ENCODE measurements around the gene LRPAP1.

Gene LRPAP1

DNA sequence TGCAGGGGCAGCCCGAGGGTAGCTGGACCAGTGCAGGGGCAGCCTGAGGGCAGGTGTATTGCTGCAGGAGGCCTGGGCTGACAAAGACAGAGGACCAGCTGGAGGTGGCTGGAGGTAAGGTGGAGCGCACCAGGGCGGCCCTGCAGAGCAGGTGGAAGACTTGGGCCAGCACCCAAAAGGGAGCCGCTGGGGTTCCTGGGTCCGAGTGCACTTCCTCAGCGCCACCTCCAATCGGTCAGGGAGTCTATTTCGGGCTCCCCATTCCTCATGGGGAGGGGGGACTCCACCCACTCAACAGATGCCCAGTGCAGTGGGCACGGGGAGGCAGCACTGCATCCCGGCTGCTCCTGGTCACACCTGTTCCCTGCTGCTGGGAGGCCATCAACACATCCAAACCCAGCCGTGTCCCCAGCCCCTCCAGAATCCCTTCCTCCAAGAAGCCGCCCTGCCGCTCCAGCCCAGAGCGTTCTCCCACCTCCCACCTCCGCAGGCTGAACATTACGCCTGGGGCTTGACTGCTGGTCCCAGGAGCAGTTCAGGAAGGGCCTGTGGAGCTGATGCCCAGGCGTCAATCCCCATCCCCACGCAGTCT lies 1.5 kb downstream of the LRPAP1 start:
- no peak for DNase-seq

DNA sequence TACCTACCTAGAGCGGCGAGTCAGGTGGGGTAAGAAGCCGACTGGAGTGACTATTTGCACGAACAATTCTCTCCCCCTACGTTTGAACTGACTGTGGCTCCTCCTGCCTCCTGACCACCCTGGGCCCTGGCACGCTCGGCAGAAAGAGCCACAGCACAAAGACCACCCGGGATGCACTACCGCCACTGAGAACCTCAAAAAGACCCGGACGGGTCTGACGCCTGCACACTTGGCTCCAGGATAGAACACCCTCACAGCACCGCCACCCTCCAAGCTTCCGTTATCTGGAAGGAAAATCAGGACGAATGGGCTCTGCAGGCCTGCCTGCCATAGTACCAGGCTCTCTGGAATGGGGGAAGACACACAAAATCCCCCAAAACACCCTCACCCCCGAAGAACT lies 2.2 kb downstream of the LRPAP1 start:
- no peak for DNase-seq

DNA sequence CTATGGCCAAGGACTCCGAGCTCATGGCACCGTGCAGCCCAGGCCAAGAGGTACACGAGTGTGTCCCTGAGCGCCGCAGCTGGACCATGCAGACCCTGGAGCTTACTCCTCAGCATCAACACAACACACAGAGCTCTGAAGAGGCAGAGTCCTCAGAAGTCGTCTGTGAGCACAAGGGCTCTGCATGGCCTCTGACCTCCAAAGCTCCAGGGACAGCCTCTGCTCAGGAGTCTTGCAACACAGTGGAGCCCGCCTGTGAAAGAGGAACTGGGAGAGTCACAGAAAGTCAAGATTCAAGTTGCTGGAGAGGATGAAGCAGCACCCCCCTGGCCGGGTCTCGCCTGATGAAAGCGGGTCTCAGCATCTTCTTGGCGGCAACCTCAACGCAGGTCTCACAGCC lies 2.9 kb downstream of the LRPAP1 start:
- DNase-seq, result no peak

DNA sequence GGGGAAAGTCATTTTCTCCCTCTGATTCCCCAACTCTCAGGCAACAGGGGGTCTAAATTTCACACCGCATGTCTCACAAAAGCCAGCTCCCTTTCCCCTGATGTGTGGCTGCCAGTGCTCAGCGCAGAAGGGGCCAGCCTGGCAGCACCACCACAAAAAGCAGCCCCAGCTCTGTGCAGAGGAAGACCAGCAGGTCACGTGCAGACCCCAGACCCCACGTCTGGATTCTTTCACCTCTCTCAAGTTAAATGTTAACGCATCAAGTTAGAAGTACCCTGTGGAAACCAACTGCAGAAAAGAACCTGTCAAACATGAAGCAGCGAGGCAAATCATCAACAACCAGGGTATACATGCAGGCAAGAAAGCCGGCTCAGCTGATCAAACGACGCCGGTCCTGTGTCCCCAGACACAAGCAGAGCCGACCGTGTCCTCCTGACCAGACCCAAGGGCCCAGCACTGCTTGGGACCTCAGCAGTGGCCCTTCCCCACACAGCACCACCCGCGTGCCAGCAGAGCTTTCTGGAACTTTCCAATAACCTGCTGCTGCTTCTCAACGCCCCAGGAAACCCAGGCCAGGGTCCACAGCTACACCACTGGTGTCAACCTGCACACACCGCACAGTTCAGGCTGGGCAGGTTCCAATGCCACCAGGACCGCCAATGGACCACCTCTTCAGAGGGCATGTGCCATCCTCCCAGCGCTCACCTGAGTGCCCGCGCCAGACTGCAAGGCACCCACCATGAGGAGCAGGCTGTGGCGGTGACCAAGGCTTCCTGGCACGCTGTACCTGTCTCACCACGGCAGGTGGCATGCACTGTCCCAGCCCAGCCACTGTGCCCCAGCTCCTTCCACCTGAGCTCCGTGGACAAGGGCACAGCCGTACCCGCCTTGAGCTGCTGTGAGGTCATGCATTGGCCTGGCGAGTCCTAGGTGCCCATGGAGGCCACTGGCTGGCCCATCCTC lies 4.0 kb downstream of the LRPAP1 start:
- no peak for DNase-seq

DNA sequence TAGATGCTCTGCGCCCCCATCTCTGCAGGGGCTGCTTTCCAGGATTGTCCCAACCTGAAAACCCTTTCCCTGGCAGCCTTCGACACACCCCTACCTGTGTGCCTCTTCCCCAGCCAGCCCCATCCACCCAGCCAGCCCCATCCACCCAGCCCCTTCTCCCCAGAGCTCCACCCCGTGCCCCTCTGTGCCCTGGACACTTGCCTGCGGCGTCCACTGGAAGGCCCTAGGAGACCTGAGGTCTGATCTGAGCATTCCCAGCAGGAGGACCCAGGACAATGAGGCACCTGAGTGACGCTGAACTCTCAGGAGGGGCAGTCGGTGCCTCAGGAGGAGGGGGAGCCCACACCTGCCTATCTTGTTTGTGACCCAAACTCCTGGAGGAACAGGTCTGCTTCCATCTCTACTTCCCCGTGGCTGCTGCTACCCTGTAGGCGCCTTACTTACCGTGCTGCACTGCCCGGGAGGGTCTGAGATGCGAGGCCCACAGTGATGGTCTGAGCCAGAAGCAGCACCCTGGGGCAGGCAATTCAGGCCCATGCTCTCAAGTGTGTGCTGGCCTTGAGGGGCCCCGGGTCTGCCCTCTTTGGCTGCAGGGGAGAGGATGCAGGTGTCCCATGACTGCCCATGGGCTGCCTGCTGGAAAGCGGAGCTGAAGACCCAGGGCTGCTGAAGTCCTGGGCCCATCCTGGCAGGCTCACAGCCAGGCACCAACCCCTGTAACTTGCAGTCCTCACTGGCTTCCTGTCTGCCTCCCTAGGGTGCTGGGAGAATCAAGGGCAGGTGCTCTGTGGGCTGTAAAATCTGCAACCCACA lies 4.9 kb downstream of the LRPAP1 start:
- DNase-seq, result no peak

DNA sequence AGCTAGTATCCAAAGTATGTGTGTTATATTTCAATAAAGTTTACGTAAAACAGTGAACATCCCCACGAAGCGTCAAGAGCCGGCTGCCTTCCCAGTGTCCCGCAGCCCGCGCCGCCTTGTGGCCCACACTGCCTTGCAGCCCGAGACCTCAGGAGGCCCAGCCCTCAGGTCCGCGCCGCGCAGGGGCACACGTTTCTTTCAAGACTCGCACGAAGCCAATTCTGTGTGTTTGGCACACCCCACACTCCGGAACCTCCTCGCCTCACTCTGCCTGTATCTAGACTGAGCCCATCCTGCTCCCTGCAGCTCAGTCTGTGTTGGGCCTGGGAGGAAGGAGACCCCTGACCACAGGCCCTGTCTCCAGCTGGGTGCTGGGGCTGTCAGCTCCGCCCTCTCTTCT lies 5.8 kb downstream of the LRPAP1 start:
- DNase-seq, result no peak

DNA sequence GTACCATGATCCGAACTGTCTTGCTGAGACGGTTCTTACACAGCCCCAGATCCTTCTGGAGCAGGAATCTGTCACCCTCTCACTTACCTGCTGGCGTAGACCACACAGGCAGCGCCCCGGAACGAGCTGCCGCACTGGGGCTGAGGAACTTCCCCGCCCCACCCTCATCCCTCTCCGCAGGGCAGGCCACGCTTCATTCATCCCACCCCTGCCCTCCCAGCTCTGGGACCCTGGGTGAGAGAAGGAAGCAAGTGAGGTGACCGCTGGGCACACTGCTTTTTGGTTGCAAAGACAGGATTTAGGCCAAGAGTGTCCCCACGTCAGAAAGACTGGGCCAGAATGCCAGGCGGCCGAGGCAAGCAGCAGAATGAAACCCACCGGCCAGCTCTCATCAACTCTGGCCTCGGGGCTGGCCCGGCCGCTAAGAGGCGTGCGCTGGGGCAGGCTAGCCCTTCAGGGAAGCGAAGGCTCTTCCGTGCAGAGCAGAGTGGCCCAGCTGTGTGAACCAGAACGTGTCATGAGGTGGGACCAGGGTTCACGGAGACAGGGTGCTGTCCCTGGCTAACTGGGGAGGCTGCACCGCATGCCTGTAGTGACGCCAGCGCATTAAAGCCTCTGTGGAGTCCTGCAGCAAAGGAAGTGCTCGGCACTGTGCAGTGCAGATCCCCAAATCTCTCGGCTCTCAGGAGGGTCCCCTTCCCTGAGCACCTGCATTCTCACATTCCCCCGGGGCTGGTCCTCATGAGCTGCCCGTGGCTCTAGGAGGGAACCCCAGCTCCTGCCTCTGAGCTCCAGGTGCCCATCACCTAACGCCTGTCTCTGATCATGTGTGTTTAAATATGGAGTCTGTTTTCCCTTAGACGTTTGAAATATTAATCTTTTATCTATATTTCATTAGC lies 6.4 kb downstream of the LRPAP1 start:
- no peak for DNase-seq

DNA sequence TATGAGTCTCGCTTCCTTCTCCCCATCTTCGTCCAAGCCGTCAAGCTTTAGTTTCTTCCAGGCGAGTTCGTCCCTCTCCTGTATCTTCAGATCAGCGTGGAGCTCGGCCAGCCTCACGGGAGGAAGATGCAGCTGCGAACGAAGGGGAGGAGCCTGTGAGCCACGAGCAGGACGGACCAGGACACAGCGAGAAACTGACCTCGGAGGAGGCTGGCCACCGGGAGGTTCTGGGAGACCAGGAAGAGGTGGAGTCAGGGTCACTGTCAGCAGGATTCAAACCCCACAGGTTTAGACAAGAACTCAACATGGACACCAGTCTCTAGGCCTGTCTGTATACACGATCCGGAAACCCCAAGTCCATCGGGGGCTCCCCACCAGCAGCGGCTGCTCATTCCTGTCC lies 7.3 kb downstream of the LRPAP1 start:
- no peak for DNase-seq

DNA sequence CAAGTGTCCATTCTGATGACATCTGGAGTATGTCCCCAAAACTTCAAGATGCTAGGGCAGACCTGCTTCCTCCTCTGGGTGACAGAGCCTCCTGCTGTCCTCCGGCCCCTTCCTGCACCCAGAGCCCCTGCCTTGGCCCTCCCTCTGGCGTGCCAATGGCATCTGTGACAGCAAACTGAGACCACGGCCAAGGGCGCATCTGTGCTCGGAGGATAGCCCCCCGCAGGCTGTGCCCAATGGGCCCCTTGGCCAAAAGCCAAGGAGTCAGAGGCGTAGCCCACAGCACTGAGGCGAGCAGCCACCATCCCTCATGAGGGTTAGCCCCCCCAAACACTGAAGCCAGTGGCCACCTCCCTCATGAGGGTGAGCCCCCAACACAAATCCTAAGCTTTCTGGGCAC lies 7.9 kb downstream of the LRPAP1 start:
- DNase-seq, result no peak

DNA sequence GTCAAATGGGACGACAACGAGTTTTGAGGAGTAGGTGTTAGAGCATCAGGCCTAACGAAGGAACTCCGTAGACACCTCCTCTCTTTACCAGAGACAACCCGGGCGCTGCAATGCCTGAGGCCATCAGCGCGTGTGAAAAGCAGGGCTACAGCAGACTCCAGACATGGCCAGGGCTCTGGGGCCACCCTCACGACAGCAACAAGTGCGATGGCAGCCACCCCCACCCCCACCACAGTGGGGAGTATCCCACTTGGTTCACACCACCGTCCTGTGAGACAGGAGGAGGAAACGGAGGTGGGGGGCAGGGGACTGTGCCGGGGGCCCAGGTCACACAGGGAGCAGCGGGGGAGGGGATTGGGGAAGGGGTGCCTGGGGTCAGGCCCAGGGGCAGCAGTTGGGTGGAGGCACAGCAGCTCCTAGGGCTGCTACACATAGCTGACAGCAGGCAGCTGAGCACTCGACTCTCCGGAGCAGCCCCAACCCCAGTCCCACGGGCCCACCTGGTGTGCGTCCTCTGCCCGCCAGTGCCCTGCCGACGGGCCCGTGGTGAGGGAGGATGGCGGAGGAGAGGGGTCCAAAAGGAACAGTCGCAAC lies 8.5 kb downstream of the LRPAP1 start:
- DNase-seq, result no peak

DNA sequence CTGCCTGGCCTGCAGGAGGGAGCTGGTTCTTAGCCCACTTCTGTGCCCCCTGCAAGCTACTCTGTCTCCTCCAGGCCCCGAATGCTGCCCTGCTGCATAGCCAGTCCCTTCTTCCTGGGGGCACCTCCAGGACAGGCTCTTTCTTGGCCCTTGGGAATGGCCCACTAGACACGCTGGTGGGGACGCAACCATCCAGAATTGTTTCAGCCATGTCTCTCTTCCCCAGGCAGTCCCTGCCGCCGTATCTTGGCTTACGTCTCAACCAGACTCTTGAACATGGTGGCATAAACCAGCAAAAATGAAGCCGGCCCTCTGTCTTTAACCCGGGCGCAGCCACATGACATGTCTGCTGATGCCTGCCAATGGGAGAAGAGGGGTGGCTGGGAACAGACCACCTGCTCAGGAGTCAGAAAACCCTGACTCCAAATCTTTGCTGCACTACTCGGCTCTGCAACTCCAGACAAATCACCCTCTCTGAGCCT lies 9.0 kb downstream of the LRPAP1 start:
- DNase-seq, result no peak

DNA sequence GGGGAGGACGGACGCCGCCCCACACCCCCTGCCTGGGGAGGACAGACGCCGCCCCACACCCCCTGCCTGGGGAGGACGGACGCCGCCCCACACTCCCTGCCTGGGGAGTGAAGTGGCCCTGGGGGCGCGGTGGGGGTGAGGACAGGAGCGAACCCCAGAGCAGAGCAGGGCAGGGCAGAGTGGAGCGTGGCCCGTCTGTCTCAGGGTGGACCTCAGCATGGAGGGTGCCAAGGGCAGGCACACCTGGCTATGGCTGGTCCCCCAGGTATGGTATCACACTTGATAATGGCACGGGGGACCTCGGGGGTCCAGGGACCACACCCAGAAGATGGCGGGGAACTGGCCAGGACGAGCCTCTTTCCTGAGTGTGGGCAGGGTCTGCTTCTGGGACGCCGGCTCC lies 9.6 kb downstream of the LRPAP1 start:
- no peak for DNase-seq

DNA sequence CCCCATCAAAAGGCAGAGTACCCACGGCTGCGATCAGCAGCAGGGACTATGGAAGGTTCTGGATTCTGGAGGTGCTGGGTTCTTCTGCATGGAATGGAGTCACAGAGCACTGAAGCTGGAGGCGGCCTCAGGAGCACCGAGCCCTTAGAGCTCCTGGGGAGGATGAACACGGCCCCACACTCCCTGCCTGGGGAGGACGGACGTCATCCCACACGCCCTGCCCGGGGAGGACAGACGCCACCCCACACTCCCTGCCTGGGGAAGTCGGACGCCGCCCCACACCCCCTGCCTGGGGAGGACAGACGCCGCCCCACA lies 9.9 kb downstream of the LRPAP1 start:
- no peak for DNase-seq

DNA sequence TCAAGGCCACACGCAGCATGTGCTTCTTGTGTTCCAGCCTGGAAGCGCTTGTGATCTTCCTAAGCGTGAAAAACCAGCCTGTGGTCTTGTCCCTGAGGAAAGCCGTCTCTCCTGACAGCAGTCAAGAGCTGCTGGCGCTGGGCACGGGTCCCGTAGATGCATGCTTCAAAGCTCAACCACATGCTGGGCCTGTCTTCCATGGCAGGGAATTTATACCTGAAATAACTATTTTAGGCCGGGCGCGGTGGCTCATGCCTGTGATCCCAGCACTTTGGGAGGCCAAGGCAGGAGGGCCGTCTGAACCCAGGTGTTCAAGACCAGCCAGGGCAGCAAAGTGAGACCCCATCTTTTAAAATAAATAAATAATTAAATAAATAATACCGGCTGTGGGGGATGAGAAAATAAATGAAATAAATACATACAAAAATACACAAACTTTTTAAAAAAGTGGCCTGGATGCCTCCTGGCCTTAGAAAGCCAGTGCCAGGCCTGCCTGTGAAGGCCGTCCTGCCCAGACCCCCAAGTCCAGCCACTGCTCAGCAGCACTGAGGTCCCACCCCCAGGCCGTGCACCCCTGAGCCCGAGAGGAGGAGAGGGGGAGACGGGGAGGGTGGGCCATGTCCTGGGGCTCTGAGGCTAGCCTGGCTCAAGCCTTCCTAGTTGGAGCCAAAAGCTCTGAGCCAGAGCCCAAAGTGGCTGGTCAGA lies 10.4 kb downstream of the LRPAP1 start:
- DNase-seq, result no peak

DNA sequence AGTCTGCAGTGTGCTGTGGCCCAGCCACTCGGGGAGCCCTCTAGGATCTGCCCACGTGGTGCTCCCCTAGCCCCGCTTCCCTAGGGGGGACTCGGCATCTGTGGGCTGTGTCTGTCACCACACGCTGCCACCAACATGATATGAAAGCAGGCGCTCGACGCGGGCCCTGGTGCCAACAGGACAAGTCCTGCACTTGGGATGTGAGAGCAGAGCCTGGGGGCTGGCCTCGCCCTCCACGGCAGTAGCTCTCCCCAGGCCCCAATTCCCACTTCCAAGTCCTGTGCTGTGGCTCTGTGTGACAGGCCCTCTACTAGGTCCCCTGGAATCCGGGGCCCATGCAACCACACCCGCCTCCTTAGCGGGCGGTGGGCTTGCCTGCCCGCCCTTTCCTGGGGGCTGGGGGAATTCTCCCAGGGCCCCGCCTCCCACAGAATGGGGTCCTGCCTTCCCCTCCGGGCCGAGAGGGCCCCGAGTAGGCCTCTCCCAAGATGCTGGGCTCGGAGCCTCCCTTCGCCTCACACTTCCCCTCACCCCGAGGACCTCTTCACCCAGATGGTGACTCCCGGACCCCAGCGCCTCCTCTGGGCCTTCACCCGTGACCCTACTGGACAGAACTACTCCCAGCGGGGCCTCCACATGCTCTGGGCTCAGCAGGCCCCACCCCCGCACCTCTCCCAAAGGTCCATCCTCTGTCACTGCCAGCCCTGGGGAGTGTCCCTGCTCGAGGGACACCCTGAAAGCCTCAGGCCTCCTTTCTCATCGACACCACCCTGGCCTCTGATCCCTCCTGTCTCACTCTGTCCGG lies 11.2 kb downstream of the LRPAP1 start:
- no peak for DNase-seq

DNA sequence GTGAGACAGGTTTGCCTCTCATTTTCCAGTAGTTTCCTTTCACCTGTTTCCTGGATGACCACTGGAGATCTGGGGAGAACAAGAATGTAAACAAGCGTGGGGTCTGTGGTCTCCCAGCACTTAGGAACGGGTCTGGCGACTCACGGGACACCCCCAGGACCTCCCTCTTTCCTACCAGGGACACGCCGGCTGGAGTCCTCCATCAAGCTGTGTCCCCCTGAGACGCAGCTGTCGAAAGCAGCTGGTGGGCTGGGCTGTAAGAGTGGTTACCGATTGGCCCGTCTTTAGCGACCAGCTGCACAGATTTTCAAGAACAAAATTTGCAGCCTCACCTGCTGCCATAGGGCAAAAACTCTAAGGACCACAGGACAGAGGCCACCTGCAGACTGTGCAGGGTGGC lies 11.9 kb downstream of the LRPAP1 start:
- DNase-seq, result no peak

DNA sequence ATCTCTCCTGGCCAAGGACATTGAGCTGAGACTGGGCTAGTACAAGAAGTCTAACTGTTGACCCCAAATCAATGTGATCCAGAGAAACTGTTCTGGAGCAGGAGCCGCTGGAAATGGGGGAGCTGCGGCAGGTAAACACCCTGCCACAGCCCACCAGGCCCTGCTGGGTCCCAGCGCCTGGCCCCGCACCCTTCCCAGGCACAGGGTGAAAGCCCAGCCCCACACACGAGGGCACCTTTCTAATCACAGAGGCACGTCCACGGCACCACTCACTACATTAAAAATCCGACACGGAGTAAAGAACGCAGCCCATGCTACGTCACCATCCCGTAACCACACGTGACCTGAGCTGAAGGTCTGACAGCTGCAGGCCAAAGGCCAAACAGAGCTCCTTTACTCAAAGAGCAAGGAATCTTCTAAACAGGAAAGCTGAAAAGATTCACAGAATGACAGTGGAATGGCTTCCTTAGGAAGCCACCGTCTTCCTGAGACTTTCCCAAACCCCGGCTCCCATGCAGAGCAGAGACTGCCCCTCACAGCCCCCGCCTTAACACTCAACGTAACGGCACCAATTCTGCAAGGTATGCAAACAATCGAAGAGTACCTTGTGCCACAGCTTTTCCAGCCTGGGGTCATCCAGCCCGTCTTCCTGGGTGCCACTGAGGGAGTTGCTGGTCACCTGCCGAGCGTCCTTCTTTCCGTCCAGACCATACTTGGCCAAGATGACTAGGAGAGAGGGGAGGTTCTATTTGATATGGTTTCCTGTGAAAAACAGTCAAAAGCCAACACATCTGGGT lies 12.6 kb downstream of the LRPAP1 start:
- no peak for DNase-seq

DNA sequence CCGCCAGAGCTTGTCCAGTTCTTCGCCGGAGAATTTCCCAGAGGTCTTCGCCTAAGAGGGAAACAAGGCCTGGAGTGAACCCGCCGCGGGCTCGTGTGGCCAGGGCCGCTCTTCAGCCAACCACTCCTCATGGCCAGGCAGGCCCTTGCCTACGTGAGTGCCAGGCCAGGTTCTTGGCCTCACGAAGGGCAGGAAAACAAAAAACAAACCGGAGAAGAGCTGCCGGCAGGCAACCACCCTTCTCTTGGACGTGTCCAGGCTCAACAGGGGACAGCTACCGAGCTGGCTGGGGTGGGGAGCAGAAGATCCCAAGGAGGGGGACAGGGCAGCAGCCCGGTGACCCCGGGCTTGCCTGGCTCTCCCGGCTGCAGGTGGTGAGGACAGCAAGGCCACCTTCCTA lies 13.3 kb downstream of the LRPAP1 start:
- no peak for DNase-seq

DNA sequence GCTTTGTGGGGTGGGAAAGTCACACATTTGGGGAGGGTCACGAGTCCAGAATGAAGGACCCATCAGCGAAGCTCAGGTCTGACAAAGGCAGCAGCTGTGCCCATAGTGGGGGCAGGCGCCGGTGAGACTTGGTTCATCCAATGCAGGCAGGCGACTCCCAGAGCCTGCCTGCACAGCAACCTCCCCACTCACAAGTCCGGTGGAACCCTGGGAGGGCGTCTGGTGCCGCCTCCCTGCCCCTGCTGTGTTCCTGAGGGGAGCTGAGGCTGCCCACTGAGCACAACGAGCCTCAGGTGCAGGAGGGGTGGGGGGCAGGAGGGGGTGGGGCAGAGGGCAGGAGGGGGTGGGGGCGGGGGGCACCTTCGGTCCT lies 13.7 kb downstream of the LRPAP1 start:
- DNase-seq, result no peak

All from CD4-positive, alpha-beta T cell treated with Interleukin-4 for 4 hours (primary cell).